HCT116 (cell line): ENCODE results near the gene PDYN. TPM values are rescaled to one million over a fixed set of nuclear protein-coding genes. Genes with fewer than 3 reads are reported as not detected.

Experiments
- ATAC-seq: fragments of 200-7000 bp; cut with Tn5 transposase; 2 replicates; pipeline ENCODE4 v1.9.1; 2020; ENCODE audit warnings: mild to moderate bottlenecking, moderate library complexity
- BruUV-seq: library from RNA; stranded (reverse); fragments of 400-500 nt; replicated peaks from 2 replicates; lab custom pipeline; 2021; lab: Mats Ljungman, UMichigan
- CTCF ChIA-PET: fragments of 300-600 bp; sonication (Branson Sonifier 250); formaldehyde crosslinking; loops from one replicate; lab custom pipeline; 2021; ENCODE audit warnings: antibody characterized with exemption; lab: Charles Lee
- POLR2A ChIA-PET: fragments of 300-600, 350-600 bp; sonication (Branson Sonifier 250); formaldehyde crosslinking; loops from one replicate; lab custom pipeline; 2021; ENCODE audit warnings: antibody characterized with exemption; lab: Charles Lee
- RAD21 ChIA-PET, 2 experiments: fragments of 300-600 bp; sonication (Branson Sonifier 250); formaldehyde crosslinking; loops; one replicate each; lab custom pipeline; 2023; ENCODE audit warnings: low total read pairs in 2 of 2; ENCODE audit not compliant: uncharacterized antibody in 2 of 2, unreplicated experiment in 2 of 2, low non-redundant PET in 1 of 2; lab: Charles Lee
- DNase-seq: peaks from one replicate; pipeline ENCODE4 v3.0.0-alpha.2; 2010; ENCODE audit warnings: low read depth, low spot score
- H2AFZ ChIP-seq: fragments of 200-600 bp; shearing (Covaris generic), sonication (generic); 2 replicates; pipeline ENCODE4 v1.6.1; 2017; ENCODE audit warnings: low read depth, mixed run types, mixed read lengths, antibody characterized with exemption, low read length; ENCODE audit not compliant: poor library complexity, severe bottlenecking
- H3K27ac ChIP-seq: 2 replicates; pipeline ENCODE4 v1.5.1; 2012; ENCODE audit warnings: low read depth, low read length
- H3K27me3 ChIP-seq: fragments of 200-600 bp; sonication (generic); 2 replicates; pipeline ENCODE4 v1.6.1; 2016; ENCODE audit warnings: mixed run types, low read length, mixed read lengths; ENCODE audit not compliant: insufficient read depth
- H3K36me3 ChIP-seq, 2 experiments: fragments of 200-500 bp in 1 of 2; fragments of 200-600 bp in 1 of 2; sonication (Bioruptor generic) in 1 of 2; sonication (generic) in 1 of 2; 2 replicates each; pipeline versions ENCODE4 v1.5.1 to v1.6.1; 2014 to 2016; ENCODE audit warnings: low read length in 2 of 2, inconsistent platforms in 1 of 2, mixed read lengths in 1 of 2, mixed run types in 1 of 2; ENCODE audit not compliant: insufficient read depth in 2 of 2, control insufficient read depth in 1 of 2
- H3K4me1 ChIP-seq, 2 experiments: fragments of 200-600 bp in 1 of 2; sonication (generic) in 1 of 2; 2 replicates each; pipeline versions ENCODE4 v1.5.1 to v1.6.1; 2012 to 2017; ENCODE audit warnings: low read length in 2 of 2, inconsistent platforms in 1 of 2, mild to moderate bottlenecking in 1 of 2, mixed read lengths in 1 of 2, mixed run types in 1 of 2, moderate library complexity in 1 of 2; ENCODE audit not compliant: insufficient read depth in 2 of 2, control insufficient read depth in 1 of 2
- H3K4me2 ChIP-seq: fragments of 200-600 bp; sonication (generic); 2 replicates; pipeline ENCODE4 v1.6.1; 2017; ENCODE audit warnings: mixed run types, low read length, mixed read lengths
- H3K4me3 ChIP-seq, 2 experiments: fragments of 200-600 bp in 1 of 2; sonication (generic) in 1 of 2; replicated peaks in 1 of 2; 2 replicates each; pipeline ENCODE4 v1.5.1; 2011 to 2016; ENCODE audit warnings: low read length in 2 of 2, control low read depth in 1 of 2, low read depth in 1 of 2, mild to moderate bottlenecking in 1 of 2, mixed read lengths in 1 of 2, mixed run types in 1 of 2
- H3K79me2 ChIP-seq: fragments of 200-600 bp; sonication (generic); 2 replicates; pipeline ENCODE4 v1.6.1; 2017; ENCODE audit warnings: mild to moderate bottlenecking, mixed run types, low read length, moderate library complexity, mixed read lengths; ENCODE audit not compliant: insufficient read depth
- H3K9ac ChIP-seq: fragments of 200-600 bp; sonication (generic); 2 replicates; pipeline ENCODE4 v1.6.1; 2016; ENCODE audit warnings: low read length, mixed read lengths
- H3K9me2 ChIP-seq: fragments of 200-600 bp; sonication (generic), shearing (Covaris generic); 2 replicates; pipeline ENCODE4 v1.6.1; 2017; ENCODE audit warnings: mixed run types, mild to moderate bottlenecking, moderate library complexity; ENCODE audit not compliant: insufficient read depth
- H3K9me3 ChIP-seq, 2 experiments: fragments of 200-500 bp in 1 of 2; fragments of 200-600 bp in 1 of 2; sonication (Bioruptor generic) in 1 of 2; sonication (generic) in 1 of 2; 2 replicates each; pipeline ENCODE4 v1.6.1; 2014 to 2017; ENCODE audit warnings: low read length in 2 of 2, mixed read lengths in 2 of 2, inconsistent platforms in 1 of 2, low read depth in 1 of 2, mild to moderate bottlenecking in 1 of 2, mixed run types in 1 of 2, moderate library complexity in 1 of 2; ENCODE audit not compliant: control insufficient read depth in 1 of 2, insufficient read depth in 1 of 2
- H4K20me1 ChIP-seq: fragments of 200-600 bp; sonication (generic), shearing (Covaris generic); 2 replicates; pipeline ENCODE4 v1.6.1; 2017; ENCODE audit warnings: mixed run types, mild to moderate bottlenecking, moderate library complexity; ENCODE audit not compliant: insufficient read depth
- ELF1 ChIP-seq: IDR thresholded peaks from 2 replicates; pipeline ENCODE4 v1.6.1; 2012; ENCODE audit warnings: low read depth, borderline replicate concordance
- EZH2 ChIP-seq: fragments of 200-600 bp; sonication (generic); IDR thresholded peaks from 2 replicates; pipeline ENCODE4 v1.6.1; 2017; ENCODE audit warnings: antibody characterized with exemption, mixed run types
- POLR2AphosphoS5 ChIP-seq: IDR thresholded peaks from 2 replicates; pipeline ENCODE4 v1.6.1; 2011; ENCODE audit warnings: mild to moderate bottlenecking, low read depth, low read length, moderate library complexity
- SIN3A ChIP-seq: IDR thresholded peaks from 2 replicates; pipeline ENCODE4 v1.6.1; 2012; ENCODE audit warnings: low read depth
- SP1 ChIP-seq: IDR thresholded peaks from 2 replicates; pipeline ENCODE4 v1.6.1; 2012; ENCODE audit warnings: low read depth
- SRF ChIP-seq: IDR thresholded peaks from 2 replicates; pipeline ENCODE4 v1.6.1; 2012; ENCODE audit warnings: low read depth
- TCF7L2 ChIP-seq: IDR thresholded peaks from 2 replicates; pipeline ENCODE4 v1.7.0; 2011; ENCODE audit warnings: borderline replicate concordance, inconsistent platforms; ENCODE audit not compliant: insufficient read depth, insufficient read length; ENCODE audit errors: extremely low read depth
- YY1 ChIP-seq: IDR thresholded peaks from 2 replicates; pipeline ENCODE4 v1.6.1; 2011; ENCODE audit warnings: low read length, low read depth, moderate library complexity, mild to moderate bottlenecking; ENCODE audit not compliant: insufficient replicate concordance; ENCODE audit errors: extremely low read depth
- ZFX ChIP-seq: fragments of 450-650 bp; IDR thresholded peaks from 2 replicates; pipeline ENCODE4 v1.6.1; 2017
- ZNF274 ChIP-seq: fragments of 200-500 bp; sonication (Bioruptor generic); IDR thresholded peaks from 2 replicates; pipeline ENCODE4 v1.6.1; 2014; ENCODE audit warnings: mild to moderate bottlenecking, low read depth, low read length, inconsistent platforms
- intact Hi-C: fragments of 100-400 bp; cut with micrococcal nuclease; formaldehyde crosslinking; loops from 2 replicates; pipeline ENCODE4 v1.10.0; 2022
- total RNA-seq: library from RNA; stranded (reverse); gene quantifications from one replicate; pipeline ENCODE4 v1.2.1, GENCODE V29; 2021; ENCODE audit not compliant: unreplicated experiment
- TF ChIP-seq, protein P1 (sequence below): IDR thresholded peaks from 2 replicates; pipeline ENCODE4 v1.6.1; 2012; ENCODE audit warnings: low read depth
- TF ChIP-seq, protein P2 (sequence below): IDR thresholded peaks from 2 replicates; pipeline ENCODE4 v1.6.1; 2012
- TF ChIP-seq, protein P3 (sequence below), 3 experiments: fragments of 200-600 bp in 1 of 3; sonication (generic) in 1 of 3; IDR thresholded peaks in 2 of 3; conservative IDR thresholded peaks in 1 of 3; 2 replicates each; pipeline ENCODE4 v1.5.1; 2012 to 2017; ENCODE audit warnings: low read depth in 2 of 3, low read length in 2 of 3, antibody characterized with exemption in 1 of 3, borderline replicate concordance in 1 of 3, control low read depth in 1 of 3, mild to moderate bottlenecking in 1 of 3, mixed read lengths in 1 of 3, mixed run types in 1 of 3, moderate library complexity in 1 of 3; ENCODE audit not compliant: insufficient read depth in 1 of 3

The PDYN gene
- total RNA-seq, 1 experiment from 2014 or later: not detected

DNA sequence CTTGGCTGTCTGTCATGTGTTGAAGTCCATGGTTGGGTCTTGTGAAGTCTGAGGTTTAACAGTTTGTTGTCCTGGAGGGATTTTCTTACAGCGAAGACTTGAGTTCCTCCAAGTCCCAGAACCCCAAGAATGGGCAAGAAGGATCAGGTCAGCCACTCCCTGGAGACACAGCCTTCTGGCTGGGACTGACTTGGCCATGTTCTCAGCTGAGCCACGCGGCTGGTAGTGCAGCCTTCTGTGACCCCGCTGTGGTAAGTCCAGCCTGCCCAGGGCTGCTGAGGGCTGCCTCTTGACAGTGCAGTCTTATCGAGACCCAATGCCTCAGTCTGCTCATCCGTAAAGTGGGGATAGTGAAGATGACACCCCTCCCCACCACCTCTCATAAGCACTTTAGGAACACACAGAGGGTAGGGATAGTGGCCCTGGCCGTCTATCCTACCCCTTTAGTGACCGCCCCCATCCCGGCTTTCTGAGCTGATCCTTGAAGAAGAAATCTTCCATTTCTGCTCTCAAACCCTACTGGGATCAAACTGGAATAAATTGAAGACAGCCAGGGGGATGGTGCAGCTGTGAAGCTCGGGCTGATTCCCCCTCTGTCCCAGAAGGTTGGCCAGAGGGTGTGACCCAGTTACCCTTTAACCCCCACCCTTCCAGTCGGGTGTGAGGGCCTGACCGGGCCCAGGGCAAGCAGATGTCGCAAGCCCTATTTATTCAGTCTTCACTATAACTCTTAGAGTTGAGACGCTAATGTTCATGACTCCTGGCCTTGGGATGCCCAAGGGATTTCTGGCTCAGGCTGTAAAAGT lies 55.2 kb downstream of the PDYN start:
- no peaks in the 10 kb centered on the region for H3K9me3 ChIP-seq
- no peaks in the 10 kb centered on the region; a peak in 1 of 4 replicates for H3K36me3 ChIP-seq
- ChIA-PET CTCF (no interaction called here), POLR2A (no interaction called here), RAD21 (no interaction called here)
- H3K9ac ChIP-seq: no peak overlapping the region
- no peaks in the 10 kb centered on the region for H3K27me3 ChIP-seq
- H3K4me3 ChIP-seq: no peak overlapping the region
- H3K9me2 ChIP-seq: no peaks in the 10 kb centered on the region
- no peak overlapping the region for H3K4me2 ChIP-seq
- BruUV-seq: no TSS peak
- no peaks in the 10 kb centered on the region for H3K4me1 ChIP-seq
- TF ChIP-seq SP1: no peak
- no peak for TF ChIP-seq POLR2AphosphoS5
- no peak for TF ChIP-seq YY1
- TF ChIP-seq ELF1: no peak
- no peak for TF ChIP-seq SRF
- no peak for TF ChIP-seq EZH2
- TF ChIP-seq, protein P1, sequence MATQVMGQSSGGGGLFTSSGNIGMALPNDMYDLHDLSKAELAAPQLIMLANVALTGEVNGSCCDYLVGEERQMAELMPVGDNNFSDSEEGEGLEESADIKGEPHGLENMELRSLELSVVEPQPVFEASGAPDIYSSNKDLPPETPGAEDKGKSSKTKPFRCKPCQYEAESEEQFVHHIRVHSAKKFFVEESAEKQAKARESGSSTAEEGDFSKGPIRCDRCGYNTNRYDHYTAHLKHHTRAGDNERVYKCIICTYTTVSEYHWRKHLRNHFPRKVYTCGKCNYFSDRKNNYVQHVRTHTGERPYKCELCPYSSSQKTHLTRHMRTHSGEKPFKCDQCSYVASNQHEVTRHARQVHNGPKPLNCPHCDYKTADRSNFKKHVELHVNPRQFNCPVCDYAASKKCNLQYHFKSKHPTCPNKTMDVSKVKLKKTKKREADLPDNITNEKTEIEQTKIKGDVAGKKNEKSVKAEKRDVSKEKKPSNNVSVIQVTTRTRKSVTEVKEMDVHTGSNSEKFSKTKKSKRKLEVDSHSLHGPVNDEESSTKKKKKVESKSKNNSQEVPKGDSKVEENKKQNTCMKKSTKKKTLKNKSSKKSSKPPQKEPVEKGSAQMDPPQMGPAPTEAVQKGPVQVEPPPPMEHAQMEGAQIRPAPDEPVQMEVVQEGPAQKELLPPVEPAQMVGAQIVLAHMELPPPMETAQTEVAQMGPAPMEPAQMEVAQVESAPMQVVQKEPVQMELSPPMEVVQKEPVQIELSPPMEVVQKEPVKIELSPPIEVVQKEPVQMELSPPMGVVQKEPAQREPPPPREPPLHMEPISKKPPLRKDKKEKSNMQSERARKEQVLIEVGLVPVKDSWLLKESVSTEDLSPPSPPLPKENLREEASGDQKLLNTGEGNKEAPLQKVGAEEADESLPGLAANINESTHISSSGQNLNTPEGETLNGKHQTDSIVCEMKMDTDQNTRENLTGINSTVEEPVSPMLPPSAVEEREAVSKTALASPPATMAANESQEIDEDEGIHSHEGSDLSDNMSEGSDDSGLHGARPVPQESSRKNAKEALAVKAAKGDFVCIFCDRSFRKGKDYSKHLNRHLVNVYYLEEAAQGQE: no peak
- TF ChIP-seq, protein P2, sequence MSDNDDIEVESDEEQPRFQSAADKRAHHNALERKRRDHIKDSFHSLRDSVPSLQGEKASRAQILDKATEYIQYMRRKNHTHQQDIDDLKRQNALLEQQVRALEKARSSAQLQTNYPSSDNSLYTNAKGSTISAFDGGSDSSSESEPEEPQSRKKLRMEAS: no peak
- TF ChIP-seq ZNF274: no peak
- TF ChIP-seq SIN3A: no peak
- TF ChIP-seq, protein P3, sequence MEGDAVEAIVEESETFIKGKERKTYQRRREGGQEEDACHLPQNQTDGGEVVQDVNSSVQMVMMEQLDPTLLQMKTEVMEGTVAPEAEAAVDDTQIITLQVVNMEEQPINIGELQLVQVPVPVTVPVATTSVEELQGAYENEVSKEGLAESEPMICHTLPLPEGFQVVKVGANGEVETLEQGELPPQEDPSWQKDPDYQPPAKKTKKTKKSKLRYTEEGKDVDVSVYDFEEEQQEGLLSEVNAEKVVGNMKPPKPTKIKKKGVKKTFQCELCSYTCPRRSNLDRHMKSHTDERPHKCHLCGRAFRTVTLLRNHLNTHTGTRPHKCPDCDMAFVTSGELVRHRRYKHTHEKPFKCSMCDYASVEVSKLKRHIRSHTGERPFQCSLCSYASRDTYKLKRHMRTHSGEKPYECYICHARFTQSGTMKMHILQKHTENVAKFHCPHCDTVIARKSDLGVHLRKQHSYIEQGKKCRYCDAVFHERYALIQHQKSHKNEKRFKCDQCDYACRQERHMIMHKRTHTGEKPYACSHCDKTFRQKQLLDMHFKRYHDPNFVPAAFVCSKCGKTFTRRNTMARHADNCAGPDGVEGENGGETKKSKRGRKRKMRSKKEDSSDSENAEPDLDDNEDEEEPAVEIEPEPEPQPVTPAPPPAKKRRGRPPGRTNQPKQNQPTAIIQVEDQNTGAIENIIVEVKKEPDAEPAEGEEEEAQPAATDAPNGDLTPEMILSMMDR (IDR thresholded peaks at IDR 0.05 in 2 of 3, conservative IDR thresholded peaks at IDR 0.05 in 1 of 3; ENCODE audit: borderline replicate concordance in 1 of 3, insufficient read depth in 1 of 3, low read depth in 2 of 3, low read length in 2 of 3): no peak
- no peak for TF ChIP-seq TCF7L2
- no peak for TF ChIP-seq ZFX
- no peak for DNase-seq
- ATAC-seq: no peak
- intact Hi-C loops: no loop called here
- H3K79me2 ChIP-seq: no peaks in the 10 kb centered on the region
- no peak overlapping the region for H3K27ac ChIP-seq
- H4K20me1 ChIP-seq: no peaks in the 10 kb centered on the region
- no peak overlapping the region for H2AFZ ChIP-seq
